H9 (cell line): ENCODE results near the gene KRCC1. TPM values are rescaled to one million over a fixed set of nuclear protein-coding genes. Genes with fewer than 3 reads are reported as not detected.
A peak's percentile ranks its signal among the peaks of the same experiment; 100 is the strongest.

ENCODE experiments used
- DNase-seq: peaks from one replicate; pipeline ENCODE4 v3.0.0-alpha.2; 2017
- H2AFZ ChIP-seq: one replicate; pipeline ENCODE4 v1.6.1; 2013; ENCODE audit warnings: mild to moderate bottlenecking, low read length, control low read depth, moderate library complexity
- H2AK5ac ChIP-seq: 2 replicates; pipeline ENCODE4 v1.6.1; 2013; ENCODE audit warnings: low read length, control low read depth, mixed read lengths; ENCODE audit not compliant: insufficient read length
- H2BK120ac ChIP-seq: one replicate; pipeline ENCODE4 v1.6.1; 2013; ENCODE audit warnings: low read depth, mild to moderate bottlenecking, low read length, control low read depth, inconsistent platforms; ENCODE audit not compliant: poor library complexity, severe bottlenecking
- H2BK12ac ChIP-seq: 2 replicates; pipeline ENCODE4 v1.6.1; 2013; ENCODE audit warnings: low read length, control low read depth, mixed read lengths, low read depth; ENCODE audit not compliant: insufficient read length
- H2BK15ac ChIP-seq: 2 replicates; pipeline ENCODE4 v1.6.1; 2013; ENCODE audit warnings: low read depth, low read length, control low read depth
- H2BK20ac ChIP-seq: one replicate; pipeline ENCODE4 v1.6.1; 2013; ENCODE audit warnings: low read depth, mild to moderate bottlenecking, low read length, control low read depth, inconsistent platforms; ENCODE audit not compliant: poor library complexity, severe bottlenecking
- H2BK5ac ChIP-seq: 2 replicates; pipeline ENCODE4 v1.6.1; 2013; ENCODE audit warnings: low read length, control low read depth, mixed read lengths; ENCODE audit not compliant: insufficient read length
- H3K14ac ChIP-seq: 2 replicates; pipeline ENCODE4 v1.6.1; 2013; ENCODE audit warnings: low read length, control low read depth; ENCODE audit not compliant: insufficient read depth
- H3K18ac ChIP-seq: 2 replicates; pipeline ENCODE4 v1.6.1; 2013; ENCODE audit warnings: low read depth, mild to moderate bottlenecking, mixed read lengths, low read length, control low read depth; ENCODE audit not compliant: insufficient read length
- H3K23ac ChIP-seq: 2 replicates; pipeline ENCODE4 v1.6.1; 2013; ENCODE audit warnings: low read length, control low read depth, mixed read lengths, low read depth; ENCODE audit not compliant: insufficient read length
- H3K23me2 ChIP-seq: 2 replicates; pipeline ENCODE4 v1.6.1; 2013; ENCODE audit warnings: low read depth, mild to moderate bottlenecking, mixed read lengths, low read length, control low read depth; ENCODE audit not compliant: insufficient read length, poor library complexity, severe bottlenecking
- H3K27ac ChIP-seq: 2 replicates; pipeline ENCODE4 v1.5.1; 2013; ENCODE audit warnings: low read length, control low read depth, mixed read lengths, low read depth; ENCODE audit not compliant: insufficient read length
- H3K27me3 ChIP-seq: 2 replicates; pipeline ENCODE4 v1.6.1; 2013; ENCODE audit warnings: low read length, control low read depth, inconsistent platforms; ENCODE audit not compliant: insufficient read depth
- H3K4ac ChIP-seq: 2 replicates; pipeline ENCODE4 v1.6.1; 2013; ENCODE audit warnings: low read depth, mild to moderate bottlenecking, control low read depth, inconsistent platforms, low read length, moderate library complexity
- H3K4me1 ChIP-seq: 2 replicates; pipeline ENCODE4 v1.6.1; 2013; ENCODE audit warnings: low read length, control low read depth, inconsistent platforms; ENCODE audit not compliant: insufficient read depth
- H3K4me2 ChIP-seq: 2 replicates; pipeline ENCODE4 v1.6.1; 2013; ENCODE audit warnings: low read length, control low read depth, mixed read lengths; ENCODE audit not compliant: insufficient read length, insufficient read depth
- H3K56ac ChIP-seq: 2 replicates; pipeline ENCODE4 v1.6.1; 2013; ENCODE audit warnings: low read depth, mild to moderate bottlenecking, mixed read lengths, low read length, control low read depth; ENCODE audit not compliant: insufficient read length
- H3K79me1 ChIP-seq: 2 replicates; pipeline ENCODE4 v1.6.1; 2013; ENCODE audit warnings: low read depth, mild to moderate bottlenecking, moderate library complexity, low read length, control low read depth, inconsistent platforms; ENCODE audit not compliant: insufficient read depth, poor library complexity, severe bottlenecking
- H3K79me2 ChIP-seq: 2 replicates; pipeline ENCODE4 v1.6.1; 2013; ENCODE audit warnings: low read length, control low read depth, inconsistent platforms; ENCODE audit not compliant: insufficient read depth
- H3K9ac ChIP-seq: 2 replicates; pipeline ENCODE4 v1.6.1; 2013; ENCODE audit warnings: low read length, control low read depth, mixed read lengths; ENCODE audit not compliant: insufficient read length; ENCODE audit errors: extremely low read depth
- H3K9me3 ChIP-seq: one replicate; pipeline ENCODE4 v1.6.1; 2013; ENCODE audit warnings: low read depth, low read length, inconsistent platforms; ENCODE audit not compliant: control insufficient read depth
- H3T11ph ChIP-seq: one replicate; pipeline ENCODE4 v1.6.1; 2013; ENCODE audit warnings: mild to moderate bottlenecking, low read length, control low read depth, inconsistent platforms
- H4K20me1 ChIP-seq: one replicate; pipeline ENCODE4 v1.6.1; 2013; ENCODE audit not compliant: control insufficient read depth, insufficient read length, insufficient read depth
- H4K5ac ChIP-seq: 2 replicates; pipeline ENCODE4 v1.6.1; 2013; ENCODE audit warnings: low read depth, mild to moderate bottlenecking, mixed read lengths, low read length, control low read depth; ENCODE audit not compliant: insufficient read length
- H4K8ac ChIP-seq: replicated peaks from 2 replicates; pipeline ENCODE4 v1.6.1; 2013; ENCODE audit warnings: low read length, control low read depth, mixed read lengths, low read depth; ENCODE audit not compliant: insufficient read length
- H4K91ac ChIP-seq: 2 replicates; pipeline ENCODE4 v1.6.1; 2013; ENCODE audit warnings: low read depth, mild to moderate bottlenecking, moderate library complexity, mixed read lengths, low read length, control low read depth; ENCODE audit not compliant: insufficient read length
- H3K27ac Mint-ChIP-seq, 3 experiments: 2 replicates in 2 of 3; 3 replicates in 1 of 3; pipeline ENCODE4 v1.8.0; 2020 to 2021; ENCODE audit warnings: mixed read lengths in 3 of 3, mild to moderate bottlenecking in 1 of 3, moderate library complexity in 1 of 3
- H3K27me3 Mint-ChIP-seq: 2 replicates; pipeline ENCODE4 v1.8.0; 2021; ENCODE audit warnings: low read depth, mild to moderate bottlenecking, moderate library complexity, mixed read lengths
- H3K36me3 Mint-ChIP-seq, 3 experiments: 2 replicates in 2 of 3; 3 replicates in 1 of 3; pipeline ENCODE4 v1.8.0; 2020 to 2021; ENCODE audit warnings: low read depth in 3 of 3, mixed read lengths in 3 of 3; ENCODE audit not compliant: insufficient read depth in 1 of 3
- H3K4me1 Mint-ChIP-seq, 2 experiments: 2 replicates each; pipeline ENCODE4 v1.8.0; 2020; ENCODE audit warnings: mixed read lengths in 2 of 2
- H3K4me3 Mint-ChIP-seq, 2 experiments: 2 replicates in 1 of 2; 3 replicates in 1 of 2; pipeline ENCODE4 v1.8.0; 2020 to 2021; ENCODE audit warnings: mild to moderate bottlenecking in 2 of 2, mixed read lengths in 2 of 2, moderate library complexity in 1 of 2
- H3K9me3 Mint-ChIP-seq, 2 experiments: 2 replicates in 1 of 2; 3 replicates in 1 of 2; pipeline ENCODE4 v1.8.0; 2020; ENCODE audit warnings: mild to moderate bottlenecking in 2 of 2, mixed read lengths in 2 of 2, moderate library complexity in 1 of 2
- CTCF ChIP-seq: fragments of 200-600 bp; sonication (generic); conservative IDR thresholded peaks from 3 replicates; pipeline ENCODE4 v1.8.0; 2021; ENCODE audit warnings: antibody characterized with exemption, mild to moderate bottlenecking
- WGBS: extraction: QIAGEN DNeasy Blood & Tissue Kit; methylation state at CpG from one replicate; pipeline ENCODE4 v1.1.7; 2013; ENCODE audit warnings: missing lambda C conversion rate, low lambda C conversion rate, mixed read lengths; ENCODE audit not compliant: insufficient read length; ENCODE audit errors: extremely low coverage; 5-methylcytosine and 5-hydroxymethylcytosine counted together
- total RNA-seq: library from RNA; stranded (reverse); gene quantifications from 2 replicates; pipeline ENCODE4 v1.2.1, GENCODE V29; 2021

The KRCC1 gene
- total RNA-seq, 1 experiment from 2014 or later = 8.2 TPM

- Mint-ChIP-seq H3K4me1 (peaks cover 17 to 18% of the 10 kb centered on the region in 2 experiments), H3K9me3 (no peaks in the 10 kb centered on the region)
- H2AK5ac ChIP-seq = no peak overlapping the region
Observed at GRCh38 chr2:88028931-88029330, 26.7 kb downstream of the KRCC1 start.

More at GRCh38 chr2:88028931-88029330, 26.7 kb downstream of the KRCC1 start:
- Histone ChIP-seq H3K23ac (no peak overlapping the region), H3K79me1 (no peaks in the 10 kb centered on the region), H3K56ac (no peak overlapping the region), H4K5ac (no peak overlapping the region), H3K79me2 (no peaks in the 10 kb centered on the region), H3K4ac (no peak overlapping the region), H4K8ac (no peak overlapping the region), H3K9ac (no peak overlapping the region), H3T11ph (no peak overlapping the region), H3K4me2 (no peak overlapping the region), H4K20me1 (no peaks in the 10 kb centered on the region), H3K14ac (no peak overlapping the region), H3K18ac (no peak overlapping the region), H3K23me2 (no peaks in the 10 kb centered on the region), H2BK12ac (no peak overlapping the region), H3K4me1 (no peaks in the 10 kb centered on the region), H3K27ac (no peak overlapping the region), H2BK15ac (no peak overlapping the region), H4K91ac (no peak overlapping the region), H2BK5ac (no peak overlapping the region), H3K9me3 (no peaks in the 10 kb centered on the region), H3K27me3 (no peaks in the 10 kb centered on the region), H2BK120ac (no peak overlapping the region), H2BK20ac (no peak overlapping the region), H2AFZ (no peak overlapping the region)
- Mint-ChIP-seq H3K4me3 (no peak overlapping the region), H3K27me3 (no peaks in the 10 kb centered on the region), H3K36me3 (peaks cover 0 to 27% (median 23%) of the 10 kb centered on the region in 3 experiments; a peak in 6 of 7 replicates), H3K27ac (0 out of 7 replicates have a peak overlapping the region, but pooled peaks of 1 of the 3 experiments have one; percentile 34)
- no peak for DNase-seq
- WGBS = no CpG with 5 or more reads among the region's 4 CpGs
- TF ChIP-seq CTCF = no peak
